HL-60/S4 treated with retinoic acid at 250 ng/mL for 4 days and 3 days (cell line): ENCODE measurements around the gene MLLT6.

Experiments
- in situ Hi-C: fragments of 300-500 bp; cut with MboI; formaldehyde crosslinking; loops from 2 replicates; pipeline ENCODE4 v1.7.0; 2022; ENCODE audit warnings: low sequenced_read_pairs

Gene MLLT6

GRCh38 chr17:38674749-38675615 lies 30.1 kb upstream of the MLLT6 start, which contains the start of gene EPOP:
Gene EPOP, minus strand, starts transcription at chr17:38674957. Its CDS starts 462 bp downstream, at chr17:38674495.
- in situ Hi-C loops: no loop called here

GRCh38 chr17:38676706-38677504 lies 28.2 kb upstream of the MLLT6 start:
- in situ Hi-C loops: no loop called here

GRCh38 chr17:38677819-38678218 lies 27.3 kb upstream of the MLLT6 start:
- in situ Hi-C loops: no loop called here

GRCh38 chr17:38681096-38681495 lies 24.0 kb upstream of the MLLT6 start:
- in situ Hi-C loops: no loop called here

- in situ Hi-C loops: no loop called here
Measured at GRCh38 chr17:38685491-38685890, 19.6 kb upstream of the MLLT6 start.

- in situ Hi-C loops: no loop called here
Measured at GRCh38 chr17:38687286-38687685, 17.8 kb upstream of the MLLT6 start.

- in situ Hi-C loops: no loop called here
Measured at GRCh38 chr17:38690386-38690785, 14.7 kb upstream of the MLLT6 start.

GRCh38 chr17:38691154-38691553 lies 13.9 kb upstream of the MLLT6 start:
- in situ Hi-C loops: no loop called here

- in situ Hi-C loops: no loop called here
Measured at GRCh38 chr17:38693700-38694329, 11.3 kb upstream of the MLLT6 start.

- in situ Hi-C loops: no loop called here
Measured at GRCh38 chr17:38697061-38697820, 7.8 kb upstream of the MLLT6 start.

- in situ Hi-C loops: no loop called here
Measured at GRCh38 chr17:38698760-38699159, 6.3 kb upstream of the MLLT6 start.

- in situ Hi-C loops: no loop called here
Measured at GRCh38 chr17:38701504-38702165, 3.4 kb upstream of the MLLT6 start.

GRCh38 chr17:38702166-38702915 lies 2.7 kb upstream of the MLLT6 start:
- in situ Hi-C loops: no loop called here

- in situ Hi-C loops: no loop called here
Measured at GRCh38 chr17:38702916-38703741, 1.9 kb upstream of the MLLT6 start.

GRCh38 chr17:38703742-38704605 lies 1.1 kb upstream of the MLLT6 start:
- in situ Hi-C loops: no loop called here

GRCh38 chr17:38705523-38705802 lies 390 bp downstream of the MLLT6 start:
- in situ Hi-C loops: no loop called here

- in situ Hi-C loops: no loop called here
Measured at GRCh38 chr17:38705803-38706504, 881 bp downstream of the MLLT6 start.
